Endothelial cell of umbilical vein (primary cell): ENCODE data around the gene ZNF37A. TPM values are rescaled to one million over a fixed set of nuclear protein-coding genes. Genes with fewer than 3 reads are reported as not detected.

Experiments
- Bru-seq: library from RNA; stranded (reverse); fragments of 400-500 nt; gene quantifications from one replicate; lab custom pipeline; 2021; lab: Mats Ljungman, UMichigan
- BruChase-seq, 2 experiments: library from RNA; stranded (reverse); fragments of 400-500 nt; gene quantifications; one replicate each; lab custom pipeline; 2021; lab: Mats Ljungman, UMichigan
- BruUV-seq: library from RNA; stranded (reverse); fragments of 400-500 nt; replicated peaks from 2 replicates; lab custom pipeline; 2021; lab: Mats Ljungman, UMichigan
- CTCF ChIA-PET: fragments of 300-600, 350-600 bp; sonication (Branson Sonifier 250); formaldehyde crosslinking; loops from one replicate; lab custom pipeline; 2021; ENCODE audit warnings: antibody characterized with exemption, inconsistent platforms; lab: Charles Lee
- POLR2A ChIA-PET: fragments of 300-600, 350-600 bp; sonication (Branson Sonifier 250); formaldehyde crosslinking; loops from one replicate; lab custom pipeline; 2021; ENCODE audit warnings: antibody characterized with exemption, inconsistent platforms; lab: Charles Lee
- DNase-seq: peaks from one replicate; pipeline ENCODE4 v3.0.0-alpha.2; 2011; ENCODE audit warnings: low read depth, low spot score
- FAIRE-seq: peaks from 2 replicates; lab custom pipeline; 2011; peaks lifted over from hg19 to GRCh38; lab: Jason Lieb, UNC
- H2AFZ ChIP-seq: 2 replicates; pipeline ENCODE4 v1.6.0; 2012; ENCODE audit warnings: low read depth, low read length, control low read depth, inconsistent platforms
- H3K27ac ChIP-seq: 2 replicates; pipeline ENCODE4 v1.5.1; 2011; ENCODE audit warnings: low read depth, mild to moderate bottlenecking, control low read depth, low read length, moderate library complexity; ENCODE audit not compliant: insufficient read depth
- H3K27me3 ChIP-seq, 2 experiments: 2 replicates each; pipeline versions ENCODE4 v1.6.0 to v1.6.1; 2011; ENCODE audit warnings: low read length in 2 of 2, mixed read lengths in 1 of 2; ENCODE audit not compliant: control insufficient read depth in 2 of 2, insufficient read depth in 2 of 2
- H3K36me3 ChIP-seq, 2 experiments: 2 replicates in 1 of 2; 3 replicates in 1 of 2; pipeline ENCODE4 v1.5.1; 2011; ENCODE audit warnings: low read length in 2 of 2, mild to moderate bottlenecking in 1 of 2, moderate library complexity in 1 of 2; ENCODE audit not compliant: control insufficient read depth in 2 of 2, insufficient read depth in 2 of 2; ENCODE audit errors: extremely low read depth in 1 of 2
- H3K4me1 ChIP-seq: 3 replicates; pipeline ENCODE4 v1.5.1; 2011; ENCODE audit warnings: mild to moderate bottlenecking, low read length; ENCODE audit not compliant: control insufficient read depth, insufficient read depth; ENCODE audit errors: extremely low read depth
- H3K4me2 ChIP-seq: 2 replicates; pipeline ENCODE4 v1.6.1; 2011; ENCODE audit warnings: low read length, control low read depth, mixed read lengths; ENCODE audit not compliant: insufficient read depth
- H3K4me3 ChIP-seq, 3 experiments: fragments of 200-600 bp in 1 of 3; sonication (generic), shearing (Covaris generic) in 1 of 3; replicated peaks in 1 of 3; 2 replicates each; pipeline ENCODE4 v1.5.1; 2011 to 2016; ENCODE audit warnings: control low read depth in 3 of 3, low read length in 3 of 3, mild to moderate bottlenecking in 2 of 3, inconsistent platforms in 1 of 3, low read depth in 1 of 3, moderate library complexity in 1 of 3; ENCODE audit not compliant: insufficient read depth in 1 of 3
- H3K79me2 ChIP-seq: 2 replicates; pipeline ENCODE4 v1.6.0; 2012; ENCODE audit warnings: low read length, inconsistent platforms; ENCODE audit not compliant: control insufficient read depth, insufficient read depth
- H3K9ac ChIP-seq: replicated peaks from 2 replicates; pipeline ENCODE3; 2011; ENCODE audit warnings: low read length, control low read depth; ENCODE audit not compliant: insufficient read depth; ENCODE audit errors: extremely low read depth
- H3K9me1 ChIP-seq: replicated peaks from 3 replicates; pipeline ENCODE4 v1.6.0; 2011; ENCODE audit warnings: mild to moderate bottlenecking, low read length; ENCODE audit not compliant: control insufficient read depth, insufficient read depth; ENCODE audit errors: extremely low read depth
- H3K9me3 ChIP-seq: replicated peaks from 2 replicates; pipeline ENCODE4 v1.5.1; 2012; ENCODE audit warnings: low read length, inconsistent platforms; ENCODE audit not compliant: control insufficient read depth, insufficient read depth
- H4K20me1 ChIP-seq: replicated peaks from 2 replicates; pipeline ENCODE3; 2011; ENCODE audit warnings: mild to moderate bottlenecking, low read length; ENCODE audit not compliant: control insufficient read depth, insufficient read depth; ENCODE audit errors: extremely low read depth
- FOS ChIP-seq: IDR thresholded peaks from 2 replicates; pipeline ENCODE4 v1.6.1; 2011; ENCODE audit warnings: mild to moderate bottlenecking, low read length, moderate library complexity, borderline replicate concordance; ENCODE audit not compliant: insufficient read depth
- JUN ChIP-seq: IDR thresholded peaks from 2 replicates; pipeline ENCODE4 v1.6.1; 2011; ENCODE audit warnings: borderline replicate concordance, low read depth; ENCODE audit not compliant: insufficient read length, insufficient read depth
- MAX ChIP-seq: IDR thresholded peaks from 2 replicates; pipeline ENCODE4 v1.6.1; 2011; ENCODE audit not compliant: insufficient read depth, insufficient read length
- POLR2A ChIP-seq: IDR thresholded peaks from 2 replicates; pipeline ENCODE4 v1.6.1; 2012; ENCODE audit warnings: low read depth, mild to moderate bottlenecking, control low read depth, low read length
- POLR2AphosphoS5 ChIP-seq: IDR thresholded peaks from 2 replicates; pipeline ENCODE4 v1.6.1; 2012; ENCODE audit warnings: low read depth, mild to moderate bottlenecking, control low read depth, low read length, moderate library complexity; ENCODE audit not compliant: insufficient read depth
- dilution Hi-C: fragments of 300-500 bp; cut with MboI; formaldehyde crosslinking; loops from one replicate; pipeline ENCODE4 v1.15.0; 2019; ENCODE audit warnings: low sequenced_read_pairs; ENCODE audit not compliant: extremely low pct_ligation_motif_present
- intact Hi-C: fragments of 100-400 bp; cut with micrococcal nuclease; formaldehyde crosslinking; loops from one replicate; pipeline ENCODE4 v1.10.0; 2022
- long read RNA-seq: library from polyadenylated mRNA; stranded (forward); transcript quantifications from one replicate; pipeline ENCODE4 v2.0.0, GENCODE V29; 2021
- polyA minus RNA-seq, 3 experiments: library from RNA; depleted of rRNA, polyadenylated mRNA; stranded (reverse); fragments of >200 nt; gene quantifications; 1 replicate in 1 of 3; 2 replicates in 2 of 3; pipeline ENCODE4 v1.2.3, GENCODE V29; 2011
- polyA plus RNA-seq, 4 experiments: library from polyadenylated mRNA; depleted of rRNA in 3 of 4; stranded (reverse) in 3 of 4; unstranded in 1 of 4; fragments of >200 nt; gene quantifications; 2 replicates each; pipeline versions ENCODE4 v1.2.1 to v1.2.3, GENCODE V29; 2011 to 2012; ENCODE audit warnings: missing spikeins in 1 of 4
- total RNA-seq: library from RNA; stranded (reverse); gene quantifications from 2 replicates; pipeline ENCODE4 v1.2.3, GENCODE V29; 2021

The ZNF37A gene
- total RNA-seq (10.4 and 14.5 TPM in 2 replicates), polyA plus RNA-seq (3.4 and 3.9 TPM in 2 replicates), polyA minus RNA-seq (18.7 and 26.5 TPM in 2 replicates), Bru-seq, nascent RNA (percentile 76 among the genes with signal in this experiment), BruChase-seq, experiment 1, labeled RNA remaining after a 6-hour chase (percentile 90 among the genes with signal in this experiment), BruChase-seq, experiment 2, labeled RNA remaining after a 2-hour chase (percentile 87 among the genes with signal in this experiment)
- polyA plus RNA-seq (2011; cell fraction: cytosol; rRNA removed), result 3.4 and 3.7 TPM in 2 replicates
- 12.7 and 14.4 TPM in 2 replicates for polyA plus RNA-seq (2011; cell fraction: nucleus; rRNA removed)
- 7.4 and 7.6 TPM in 2 replicates for polyA plus RNA-seq (2012)
- 6.8 TPM for polyA minus RNA-seq (2011; cell fraction: cytosol; rRNA and poly(A)+ RNA removed)
- 15.2 and 16.3 TPM in 2 replicates for polyA minus RNA-seq (2011; cell fraction: nucleus; rRNA and poly(A)+ RNA removed)
- long read RNA-seq, partial matches to known transcripts, result 2 of 13 reads
- long read RNA-seq, other reads (novel, unspliced or antisense), result 10 of 13 reads

- H3K9me1 ChIP-seq, result no peaks in the 10 kb centered on the region
- H3K4me2 ChIP-seq, result peak within 1 kb of the TSS; percentile 63
- no peaks in the 10 kb centered on the region for H3K4me1 ChIP-seq
- H3K4me3 ChIP-seq, result peak within 1 kb of the TSS; percentile 29 to 65 (median 45)
- ChIA-PET POLR2A (no interaction called here), CTCF (interaction anchor here (1.2 to 2.7 kb wide), 2 partner anchors 31 to 118 kb away, joined by 3 to 15 read pairs; partner anchors contain the start of gene ZNF25)
- H4K20me1 ChIP-seq, result no peaks in the 10 kb centered on the region
- TF ChIP-seq JUN (no peak), POLR2AphosphoS5 (no peak), POLR2A (peak; percentile 65), MAX (peak; percentile 43), FOS (no peak)
- H3K27me3 ChIP-seq, result no peaks in the 10 kb centered on the region
- H3K79me2 ChIP-seq, result peaks cover 4% of the 10 kb centered on the region
- dilution Hi-C loops, result no loop called here
- H3K36me3 ChIP-seq, result peaks cover 0 to 5% of the 10 kb centered on the region in 2 experiments
- H3K27ac ChIP-seq, result peak within 1 kb of the TSS; percentile 18
- no peaks in the 10 kb centered on the region for H3K9me3 ChIP-seq
- TSS peak; percentile 23 for BruUV-seq
- peak within 1 kb of the TSS; percentile 67 for H3K9ac ChIP-seq
- FAIRE-seq (peak; percentile 95), DNase-seq (peak; percentile 96)
- intact Hi-C loops, result loop anchor here (1.0 to 2.0 kb wide), 3 partner anchors 84 to 238 kb away; partner anchors contain the start of genes ZNF248, ZNF25 and ZNF33A
- H2AFZ ChIP-seq, result peak within 1 kb of the TSS; percentile 99
Observed at GRCh38 chr10:38094158-38094926, at the start of gene ZNF37A. Gene ZNF37A (plus strand): TSS chr10:38094337. CDS start chr10:38096618, 2,281 bp downstream.
